ENCODE measurements around the gene PRR33.

DNA sequence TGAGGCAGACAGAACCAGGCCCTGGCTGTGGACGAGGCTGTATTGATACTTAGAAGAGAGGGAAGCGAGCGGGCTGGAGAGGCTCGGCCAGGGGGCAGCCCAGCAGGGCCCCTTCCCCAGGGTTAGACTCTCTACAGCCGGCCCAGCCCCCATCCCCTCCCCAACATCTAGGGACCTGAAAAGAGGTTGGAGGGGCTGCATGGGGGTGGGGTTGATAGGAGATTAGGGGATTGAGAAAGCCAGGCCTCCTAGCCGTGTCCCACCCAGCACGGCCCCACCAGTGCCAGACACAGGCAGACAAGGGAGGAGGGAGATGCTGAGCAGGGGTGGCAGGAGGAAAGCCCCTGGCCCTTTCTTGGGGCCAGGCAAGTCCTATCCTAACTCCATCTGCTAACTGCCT is 33.1 kb downstream of the PRR33 start:
- no peak for TF ChIP-seq EZH2phosphoT487 (IDR thresholded peaks at IDR 0.05; ENCODE audit: borderline replicate concordance, low read length)
- TF ChIP-seq EZH2 (IDR thresholded peaks at IDR 0.05; ENCODE audit: low read length, unreplicated experiment), result no peak
- TF ChIP-seq, protein P1, sequence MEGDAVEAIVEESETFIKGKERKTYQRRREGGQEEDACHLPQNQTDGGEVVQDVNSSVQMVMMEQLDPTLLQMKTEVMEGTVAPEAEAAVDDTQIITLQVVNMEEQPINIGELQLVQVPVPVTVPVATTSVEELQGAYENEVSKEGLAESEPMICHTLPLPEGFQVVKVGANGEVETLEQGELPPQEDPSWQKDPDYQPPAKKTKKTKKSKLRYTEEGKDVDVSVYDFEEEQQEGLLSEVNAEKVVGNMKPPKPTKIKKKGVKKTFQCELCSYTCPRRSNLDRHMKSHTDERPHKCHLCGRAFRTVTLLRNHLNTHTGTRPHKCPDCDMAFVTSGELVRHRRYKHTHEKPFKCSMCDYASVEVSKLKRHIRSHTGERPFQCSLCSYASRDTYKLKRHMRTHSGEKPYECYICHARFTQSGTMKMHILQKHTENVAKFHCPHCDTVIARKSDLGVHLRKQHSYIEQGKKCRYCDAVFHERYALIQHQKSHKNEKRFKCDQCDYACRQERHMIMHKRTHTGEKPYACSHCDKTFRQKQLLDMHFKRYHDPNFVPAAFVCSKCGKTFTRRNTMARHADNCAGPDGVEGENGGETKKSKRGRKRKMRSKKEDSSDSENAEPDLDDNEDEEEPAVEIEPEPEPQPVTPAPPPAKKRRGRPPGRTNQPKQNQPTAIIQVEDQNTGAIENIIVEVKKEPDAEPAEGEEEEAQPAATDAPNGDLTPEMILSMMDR (conservative IDR thresholded peaks at IDR 0.05; ENCODE audit: low read depth, low read length), result no peak
